ENCODE results near the gene FKBP4. TPM values are rescaled to one million over a fixed set of nuclear protein-coding genes. Genes with fewer than 3 reads are reported as not detected.

Gene FKBP4
- total RNA-seq, 2 donors from 2014 or later: 63.1 to 274 TPM

- H3K9ac ChIP-seq (ENCODE audit: low read depth in 2 of 2, low read length in 2 of 2): peak within 1 kb of the TSS in 1 of 2 donors; percentile 50
- no peaks in the 10 kb centered on the region for H3K9me3 ChIP-seq
- no peaks in the 10 kb centered on the region for H3K4me1 ChIP-seq
- TF ChIP-seq CTCF (IDR thresholded peaks at IDR 0.05): no peak
- no peak for DNase-seq
- H3K4me3 ChIP-seq: no peak within 1 kb of the TSS
- no peaks in the 10 kb centered on the region for H3K27me3 ChIP-seq
- no peaks in the 10 kb centered on the region for H3K36me3 ChIP-seq
- intact Hi-C loops (cut with DNase I): no loop called here
- H3K27ac ChIP-seq: no peak within 1 kb of the TSS
Measured at GRCh38 chr12:2834581-2835491, 40.1 kb downstream of the FKBP4 start, which contains the start of gene NRIP2. Gene NRIP2 (minus strand): TSS chr12:2835035. CDS start chr12:2834983, 52 bp downstream.

- Histone ChIP-seq H3K27me3 (no peaks in the 10 kb centered on the region), H3K27ac (no peak overlapping the region), H3K9me3 (no peaks in the 10 kb centered on the region), H3K36me3 (no peaks in the 10 kb centered on the region), H3K4me3 (no peak overlapping the region), H3K9ac (ENCODE audit: low read depth in 2 of 2, low read length in 2 of 2) (no peak overlapping the region), H3K4me1 (no peaks in the 10 kb centered on the region)
- no peak for DNase-seq
- intact Hi-C loops (cut with DNase I): no loop called here
- TF ChIP-seq CTCF (IDR thresholded peaks at IDR 0.05): no peak
Measured at GRCh38 chr12:2835691-2836403, 41.1 kb downstream of the FKBP4 start.

- intact Hi-C loops (cut with DNase I): no loop called here
- Histone ChIP-seq H3K36me3 (no peaks in the 10 kb centered on the region), H3K27ac (no peak overlapping the region), H3K9ac (ENCODE audit: low read depth in 2 of 2, low read length in 2 of 2) (no peak overlapping the region), H3K9me3 (no peaks in the 10 kb centered on the region), H3K27me3 (no peaks in the 10 kb centered on the region), H3K4me3 (no peak overlapping the region), H3K4me1 (no peaks in the 10 kb centered on the region)
- no peak for TF ChIP-seq CTCF (IDR thresholded peaks at IDR 0.05)
- DNase-seq: no peak
Measured at GRCh38 chr12:2836574-2836973, 41.8 kb downstream of the FKBP4 start.

GRCh38 chr12:2841056-2841650 lies 46.4 kb downstream of the FKBP4 start:
- no peak overlapping the region for H3K27ac ChIP-seq
- H3K9me3 ChIP-seq: no peaks in the 10 kb centered on the region
- DNase-seq: no peak
- no peak overlapping the region for H3K9ac ChIP-seq (ENCODE audit: low read depth in 2 of 2, low read length in 2 of 2)
- no peak for TF ChIP-seq CTCF (IDR thresholded peaks at IDR 0.05)
- H3K36me3 ChIP-seq: no peaks in the 10 kb centered on the region
- H3K27me3 ChIP-seq: no peaks in the 10 kb centered on the region
- no peak overlapping the region for H3K4me3 ChIP-seq
- intact Hi-C loops (cut with DNase I): no loop called here
- no peaks in the 10 kb centered on the region for H3K4me1 ChIP-seq

- no peaks in the 10 kb centered on the region for H3K36me3 ChIP-seq
- no peaks in the 10 kb centered on the region for H3K9me3 ChIP-seq
- no peak overlapping the region for H3K4me3 ChIP-seq
- H3K27me3 ChIP-seq: no peaks in the 10 kb centered on the region
- no peak for TF ChIP-seq CTCF (IDR thresholded peaks at IDR 0.05)
- DNase-seq: no peak
- intact Hi-C loops (cut with DNase I): no loop called here
- H3K9ac ChIP-seq (ENCODE audit: low read depth in 2 of 2, low read length in 2 of 2): no peak overlapping the region
- H3K4me1 ChIP-seq: no peaks in the 10 kb centered on the region
- no peak overlapping the region for H3K27ac ChIP-seq
Measured at GRCh38 chr12:2842948-2843347, 48.2 kb downstream of the FKBP4 start.
